GM21423 (cell line): ENCODE data around the gene HSD3B1.
A peak's percentile ranks its signal among the peaks of the same experiment; 100 is the strongest.

ENCODE experiments used
- ATAC-seq: cut with Tn5 transposase; IDR thresholded peaks from one replicate; pipeline ENCODE4 v1.9.1; 2021; ENCODE audit warnings: mild to moderate bottlenecking, moderate library complexity; ENCODE audit not compliant: unreplicated experiment

HSD3B1 gene

GRCh38 chr1:119506941-119507340, at the start of gene HSD3B1:
HSD3B1 (plus strand) TSS chr1:119507210; CDS start chr1:119507477, 267 bp downstream.
- no peak for ATAC-seq

- no peak for ATAC-seq
Measured at GRCh38 chr1:119462964-119463363, 44.0 kb upstream of the HSD3B1 start.

- ATAC-seq = no peak
Measured at GRCh38 chr1:119463569-119463968, 43.4 kb upstream of the HSD3B1 start.

- ATAC-seq = no peak
Measured at GRCh38 chr1:119466445-119466844, 40.6 kb upstream of the HSD3B1 start.

- ATAC-seq = no peak
Measured at GRCh38 chr1:119467219-119467618, 39.8 kb upstream of the HSD3B1 start.

GRCh38 chr1:119467857-119468668, 38.9 kb upstream of the HSD3B1 start:
- no peak for ATAC-seq

GRCh38 chr1:119469741-119470140, 37.3 kb upstream of the HSD3B1 start:
- ATAC-seq = no peak

GRCh38 chr1:119470377-119470776, 36.6 kb upstream of the HSD3B1 start:
- ATAC-seq = no peak

- no peak for ATAC-seq
Measured at GRCh38 chr1:119470958-119471357, 36.1 kb upstream of the HSD3B1 start.

- no peak for ATAC-seq
Measured at GRCh38 chr1:119471566-119471965, 35.4 kb upstream of the HSD3B1 start.

GRCh38 chr1:119472080-119472818, 34.8 kb upstream of the HSD3B1 start:
- ATAC-seq = no peak

- no peak for ATAC-seq
Measured at GRCh38 chr1:119472819-119473175, 34.2 kb upstream of the HSD3B1 start.

- peak; percentile 88 for ATAC-seq
Measured at GRCh38 chr1:119475866-119476439, 31.1 kb upstream of the HSD3B1 start.

- ATAC-seq = no peak
Measured at GRCh38 chr1:119477710-119478109, 29.3 kb upstream of the HSD3B1 start.

- ATAC-seq = no peak
Measured at GRCh38 chr1:119480175-119480574, 26.8 kb upstream of the HSD3B1 start.

- no peak for ATAC-seq
Measured at GRCh38 chr1:119481951-119482350, 25.1 kb upstream of the HSD3B1 start.

GRCh38 chr1:119482517-119483425, 24.2 kb upstream of the HSD3B1 start:
- ATAC-seq = no peak

GRCh38 chr1:119483441-119484200, 23.4 kb upstream of the HSD3B1 start:
- no peak for ATAC-seq

GRCh38 chr1:119485201-119485600, 21.8 kb upstream of the HSD3B1 start:
- ATAC-seq = no peak

- no peak for ATAC-seq
Measured at GRCh38 chr1:119488216-119488615, 18.8 kb upstream of the HSD3B1 start.
